Gastrocnemius medialis (tissue), 4 donors: ENCODE measurements around the gene CYP27A1.

Source experiments
- CTCF ChIP-seq, 5 experiments: fragments of 450-650 bp in 3 of 5; fragments of 200-600 bp in 2 of 5; sonication (generic) in 2 of 5; IDR thresholded peaks in 4 of 5; conservative IDR thresholded peaks in 1 of 5; 1 replicate in 4 of 5; 2 replicates in 1 of 5; pipeline ENCODE4 v1.5.1; 2016 to 2019; ENCODE audit warnings: antibody characterized with exemption in 5 of 5, mild to moderate bottlenecking in 3 of 5, moderate library complexity in 3 of 5
- POLR2A ChIP-seq, 2 donors: fragments of 450-650 bp; IDR thresholded peaks; one replicate each; pipeline ENCODE4 v1.6.1; 2017; ENCODE audit warnings: antibody characterized with exemption in 2 of 2, mild to moderate bottlenecking in 2 of 2, moderate library complexity in 2 of 2

GRCh38 chr2:218811382-218811781 lies 29.4 kb downstream of the CYP27A1 start:
- TF ChIP-seq POLR2A (IDR thresholded peaks at IDR 0.05): no peak
- TF ChIP-seq CTCF (IDR thresholded peaks at IDR 0.05 in 4 of 5, conservative IDR thresholded peaks at IDR 0.05 in 1 of 5): no peak
